ENCODE results near the gene CHAC1. TPM values are rescaled to one million over a fixed set of nuclear protein-coding genes. Genes with fewer than 3 reads are reported as not detected.

CHAC1 gene
- polyA plus RNA-seq (ENCODE audit: insufficient read length in 12 of 12) = 1 to 10 TPM in 10 of 12 donors, not detected in 2; 1.1 to 5.3 (median 2.4) TPM
- long read RNA-seq, donor 1 = 0 reads
- long read RNA-seq, donor 2 = 0 reads
- long read RNA-seq, donor 3, partial matches to known transcripts = 0 of 1 reads
- long read RNA-seq, donor 3, other reads (novel, unspliced or antisense) = 0 of 1 reads
- long read RNA-seq, donor 4, partial matches to known transcripts = 0 of 1 reads
- long read RNA-seq, donor 4, other reads (novel, unspliced or antisense) = 0 of 1 reads
- long read RNA-seq, donor 5, partial matches to known transcripts = 0 of 1 reads
- long read RNA-seq, donor 5, other reads (novel, unspliced or antisense) = 0 of 1 reads
- long read RNA-seq, donor 6 = 0 reads
- long read RNA-seq, donor 7 = 0 reads
- long read RNA-seq, donor 8, partial matches to known transcripts = 0 of 3 reads
- long read RNA-seq, donor 8, other reads (novel, unspliced or antisense) = 0 of 3 reads
- long read RNA-seq, donor 9, partial matches to known transcripts = 0 of 1 reads
- long read RNA-seq, donor 9, other reads (novel, unspliced or antisense) = 0 of 1 reads
- long read RNA-seq, donor 10, partial matches to known transcripts = 0 of 3 reads
- long read RNA-seq, donor 10, other reads (novel, unspliced or antisense) = 0 of 3 reads
- long read RNA-seq, donor 11 = 0 reads

GRCh38 chr15:40952901-40953712 lies at the start of gene CHAC1:
Gene CHAC1 (plus strand): TSS chr15:40953471. CDS start chr15:40953584, 113 bp downstream.
- DNase-seq = peak; percentile 90

- no peak for DNase-seq
These were observed 48.6 kb upstream of the CHAC1 start for GRCh38 chr15:40904552-40905201.

GRCh38 chr15:40906091-40906990 lies 46.9 kb upstream of the CHAC1 start:
- peak; percentile 92 for DNase-seq

- DNase-seq = no peak
These were observed 46.1 kb upstream of the CHAC1 start for GRCh38 chr15:40906991-40907802.

GRCh38 chr15:40908095-40908494 lies 45.2 kb upstream of the CHAC1 start:
- no peak for DNase-seq

- no peak for DNase-seq
These were observed 43.3 kb upstream of the CHAC1 start for GRCh38 chr15:40909662-40910630.

GRCh38 chr15:40911141-40911540 lies 42.1 kb upstream of the CHAC1 start:
- DNase-seq = no peak

GRCh38 chr15:40911693-40912092 lies 41.6 kb upstream of the CHAC1 start:
- no peak for DNase-seq

GRCh38 chr15:40912478-40912877 lies 40.8 kb upstream of the CHAC1 start:
- no peak for DNase-seq

GRCh38 chr15:40914013-40914412 lies 39.3 kb upstream of the CHAC1 start:
- DNase-seq = no peak

- no peak for DNase-seq
These were observed 38.8 kb upstream of the CHAC1 start for GRCh38 chr15:40914486-40914885.

- DNase-seq = no peak
These were observed 38.1 kb upstream of the CHAC1 start for GRCh38 chr15:40915116-40915661.

- DNase-seq = no peak
These were observed 37.6 kb upstream of the CHAC1 start for GRCh38 chr15:40915679-40916078.

- no peak for DNase-seq
These were observed 35.7 kb upstream of the CHAC1 start for GRCh38 chr15:40917585-40917984.

GRCh38 chr15:40918146-40918798 lies 35.0 kb upstream of the CHAC1 start:
- DNase-seq = no peak

- DNase-seq = no peak
These were observed 34.4 kb upstream of the CHAC1 start for GRCh38 chr15:40918799-40919392.

- no peak for DNase-seq
These were observed 31.2 kb upstream of the CHAC1 start for GRCh38 chr15:40921949-40922607.
